ENCODE data around the gene DDX10. TPM values are rescaled to one million over a fixed set of nuclear protein-coding genes. Genes with fewer than 3 reads are reported as not detected.

Gene DDX10
- polyA plus RNA-seq, 1 donor from 2014 or later: 15.9 TPM

DNA sequence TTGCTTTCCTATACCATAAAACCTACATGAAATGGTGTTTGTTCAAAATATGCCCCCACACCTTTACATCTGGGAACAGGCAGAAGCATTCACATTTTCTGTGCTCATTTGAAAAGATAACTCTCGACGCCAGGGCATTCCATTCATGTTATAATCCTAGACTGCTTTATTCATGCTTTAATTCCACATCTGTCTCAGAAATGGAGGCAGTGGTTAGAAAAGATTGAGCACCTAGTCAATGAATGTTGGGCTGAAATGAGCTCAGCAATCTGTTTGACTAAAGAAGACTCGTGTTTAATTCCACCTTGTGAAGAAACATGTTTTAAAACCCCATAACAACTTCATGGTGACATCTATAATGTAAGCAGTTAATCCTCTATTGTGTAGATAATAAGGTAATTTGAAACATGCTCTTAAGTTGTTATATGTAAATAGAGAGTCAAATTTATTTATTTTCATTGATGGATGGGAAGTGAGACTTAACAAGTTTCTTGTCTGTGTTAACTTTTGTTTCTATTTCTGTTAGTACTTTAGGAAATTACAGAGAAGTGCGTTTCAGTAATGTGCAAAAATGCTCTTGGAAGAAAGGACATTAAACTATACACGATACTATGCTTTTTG, 217.5 kb downstream of the DDX10 start (continued):
- TF ChIP-seq, protein P1, sequence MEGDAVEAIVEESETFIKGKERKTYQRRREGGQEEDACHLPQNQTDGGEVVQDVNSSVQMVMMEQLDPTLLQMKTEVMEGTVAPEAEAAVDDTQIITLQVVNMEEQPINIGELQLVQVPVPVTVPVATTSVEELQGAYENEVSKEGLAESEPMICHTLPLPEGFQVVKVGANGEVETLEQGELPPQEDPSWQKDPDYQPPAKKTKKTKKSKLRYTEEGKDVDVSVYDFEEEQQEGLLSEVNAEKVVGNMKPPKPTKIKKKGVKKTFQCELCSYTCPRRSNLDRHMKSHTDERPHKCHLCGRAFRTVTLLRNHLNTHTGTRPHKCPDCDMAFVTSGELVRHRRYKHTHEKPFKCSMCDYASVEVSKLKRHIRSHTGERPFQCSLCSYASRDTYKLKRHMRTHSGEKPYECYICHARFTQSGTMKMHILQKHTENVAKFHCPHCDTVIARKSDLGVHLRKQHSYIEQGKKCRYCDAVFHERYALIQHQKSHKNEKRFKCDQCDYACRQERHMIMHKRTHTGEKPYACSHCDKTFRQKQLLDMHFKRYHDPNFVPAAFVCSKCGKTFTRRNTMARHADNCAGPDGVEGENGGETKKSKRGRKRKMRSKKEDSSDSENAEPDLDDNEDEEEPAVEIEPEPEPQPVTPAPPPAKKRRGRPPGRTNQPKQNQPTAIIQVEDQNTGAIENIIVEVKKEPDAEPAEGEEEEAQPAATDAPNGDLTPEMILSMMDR (IDR thresholded peaks at IDR 0.05; ENCODE audit: poor library complexity, severe bottlenecking): no peak

DNA sequence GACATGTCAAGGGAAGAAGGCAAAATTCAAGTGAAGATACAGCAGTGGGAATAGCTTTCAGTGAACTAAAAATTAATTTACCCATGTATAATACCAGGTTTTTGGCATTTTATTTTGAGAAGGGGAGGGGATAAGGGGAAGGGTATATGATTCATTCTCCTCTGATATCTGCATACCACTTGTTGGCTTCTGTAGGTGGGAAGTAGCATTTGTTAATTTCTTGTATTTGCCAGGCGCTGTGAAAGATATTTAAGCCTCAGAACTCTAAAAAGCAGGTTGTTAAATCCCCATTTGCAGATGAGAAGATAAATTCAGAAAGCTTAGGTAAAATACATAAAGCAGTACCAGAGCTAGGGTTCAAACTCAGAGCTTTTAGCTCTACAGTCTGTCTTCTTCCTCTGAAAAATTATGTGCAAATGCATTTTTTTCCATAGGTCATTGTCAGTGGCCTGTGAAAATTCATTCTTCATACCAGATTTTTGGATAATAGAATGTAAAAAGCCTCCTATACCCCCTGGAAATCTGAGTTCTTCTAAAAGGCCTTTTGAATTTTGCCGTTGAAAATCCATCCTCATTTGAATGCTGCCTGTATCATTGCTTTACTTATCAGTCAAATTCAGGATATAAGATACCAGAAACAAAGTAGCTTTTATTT, 221.3 kb downstream of the DDX10 start:
- H3K4me2 ChIP-seq (ENCODE audit: low read length): no peak overlapping the region
- H3K9me2 ChIP-seq (ENCODE audit: insufficient read depth, low read length): no peaks in the 10 kb centered on the region
- peaks cover 2% of the 10 kb centered on the region for H3F3A ChIP-seq (ENCODE audit: insufficient read depth, low read length, poor library complexity, severe bottlenecking)
- no peak for TF ChIP-seq POLR2AphosphoS5 (IDR thresholded peaks at IDR 0.05)
- TF ChIP-seq, protein P1 (IDR thresholded peaks at IDR 0.05; ENCODE audit: poor library complexity, severe bottlenecking): no peak
- TF ChIP-seq EZH2 (IDR thresholded peaks at IDR 0.05; ENCODE audit: borderline replicate concordance, insufficient read depth, low read length, poor library complexity, severe bottlenecking): no peak
- no peak for TF ChIP-seq MXI1 (conservative IDR thresholded peaks at IDR 0.05; ENCODE audit: poor library complexity, severe bottlenecking)
- no peak for TF ChIP-seq TAF1 (IDR thresholded peaks at IDR 0.05; ENCODE audit: low read depth)
- TF ChIP-seq, protein P2, sequence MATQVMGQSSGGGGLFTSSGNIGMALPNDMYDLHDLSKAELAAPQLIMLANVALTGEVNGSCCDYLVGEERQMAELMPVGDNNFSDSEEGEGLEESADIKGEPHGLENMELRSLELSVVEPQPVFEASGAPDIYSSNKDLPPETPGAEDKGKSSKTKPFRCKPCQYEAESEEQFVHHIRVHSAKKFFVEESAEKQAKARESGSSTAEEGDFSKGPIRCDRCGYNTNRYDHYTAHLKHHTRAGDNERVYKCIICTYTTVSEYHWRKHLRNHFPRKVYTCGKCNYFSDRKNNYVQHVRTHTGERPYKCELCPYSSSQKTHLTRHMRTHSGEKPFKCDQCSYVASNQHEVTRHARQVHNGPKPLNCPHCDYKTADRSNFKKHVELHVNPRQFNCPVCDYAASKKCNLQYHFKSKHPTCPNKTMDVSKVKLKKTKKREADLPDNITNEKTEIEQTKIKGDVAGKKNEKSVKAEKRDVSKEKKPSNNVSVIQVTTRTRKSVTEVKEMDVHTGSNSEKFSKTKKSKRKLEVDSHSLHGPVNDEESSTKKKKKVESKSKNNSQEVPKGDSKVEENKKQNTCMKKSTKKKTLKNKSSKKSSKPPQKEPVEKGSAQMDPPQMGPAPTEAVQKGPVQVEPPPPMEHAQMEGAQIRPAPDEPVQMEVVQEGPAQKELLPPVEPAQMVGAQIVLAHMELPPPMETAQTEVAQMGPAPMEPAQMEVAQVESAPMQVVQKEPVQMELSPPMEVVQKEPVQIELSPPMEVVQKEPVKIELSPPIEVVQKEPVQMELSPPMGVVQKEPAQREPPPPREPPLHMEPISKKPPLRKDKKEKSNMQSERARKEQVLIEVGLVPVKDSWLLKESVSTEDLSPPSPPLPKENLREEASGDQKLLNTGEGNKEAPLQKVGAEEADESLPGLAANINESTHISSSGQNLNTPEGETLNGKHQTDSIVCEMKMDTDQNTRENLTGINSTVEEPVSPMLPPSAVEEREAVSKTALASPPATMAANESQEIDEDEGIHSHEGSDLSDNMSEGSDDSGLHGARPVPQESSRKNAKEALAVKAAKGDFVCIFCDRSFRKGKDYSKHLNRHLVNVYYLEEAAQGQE (IDR thresholded peaks at IDR 0.05; ENCODE audit: borderline replicate concordance): no peak
- no peak for TF ChIP-seq SMC3 (conservative IDR thresholded peaks at IDR 0.05; ENCODE audit: poor library complexity)
- TF ChIP-seq RAD21 (conservative IDR thresholded peaks at IDR 0.05): no peak
- no peak for TF ChIP-seq EP300 (conservative IDR thresholded peaks at IDR 0.05; ENCODE audit: poor library complexity, severe bottlenecking)
- H3K9me3 ChIP-seq (ENCODE audit: low read length): no peaks in the 10 kb centered on the region
- H4K20me1 ChIP-seq (ENCODE audit: insufficient read depth): no peaks in the 10 kb centered on the region
- no peak overlapping the region for H3K4me3 ChIP-seq (ENCODE audit: low read length)
- H2AFZ ChIP-seq (ENCODE audit: low read depth, low read length): no peak overlapping the region
- no peaks in the 10 kb centered on the region for H3K79me2 ChIP-seq (replicated peaks; ENCODE audit: insufficient read depth, low read length)
- no peaks in the 10 kb centered on the region for H3K36me3 ChIP-seq (ENCODE audit: insufficient read depth, low read length)
- H3K27me3 ChIP-seq (ENCODE audit: insufficient read depth, low read depth, low read length): no peaks in the 10 kb centered on the region
- no peak overlapping the region for H3K27ac ChIP-seq (ENCODE audit: low read length)
- H3K9ac ChIP-seq (ENCODE audit: low read length): no peak overlapping the region
